H1 (cell line): ENCODE data around the gene SLC8A1.

ENCODE experiments used
- EP300 ChIP-seq, 2 experiments: IDR thresholded peaks; 1 replicate in 1 of 2; 2 replicates in 1 of 2; pipeline ENCODE4 v1.6.1; 2011 to 2012; ENCODE audit warnings: low read depth in 2 of 2, low read length in 2 of 2, mild to moderate bottlenecking in 2 of 2, borderline replicate concordance in 1 of 2, inconsistent platforms in 1 of 2, moderate library complexity in 1 of 2
- NRF1 ChIP-seq: IDR thresholded peaks from 2 replicates; pipeline ENCODE4 v1.6.1; 2011; ENCODE audit warnings: mild to moderate bottlenecking, low read depth, low read length, improper control_type of control experiment
- POLR2A ChIP-seq, 2 experiments: IDR thresholded peaks; 1 replicate in 1 of 2; 2 replicates in 1 of 2; pipeline ENCODE4 v1.6.1; 2011; ENCODE audit warnings: low read depth in 2 of 2, low read length in 2 of 2, mild to moderate bottlenecking in 2 of 2; ENCODE audit errors: control extremely low read depth in 1 of 2
- POLR2AphosphoS5 ChIP-seq: IDR thresholded peaks from 2 replicates; pipeline ENCODE4 v1.6.1; 2011; ENCODE audit warnings: low read depth, low read length
- RNF2 ChIP-seq: fragments of 200-900, 300-1000 bp; sonication (generic); IDR thresholded peaks from 2 replicates; pipeline ENCODE4 v1.7.1; 2016; ENCODE audit warnings: borderline replicate concordance, low read depth, mild to moderate bottlenecking, antibody characterized with exemption, low read length; ENCODE audit not compliant: poor library complexity, severe bottlenecking; ENCODE audit errors: missing control alignments
- RXRA ChIP-seq: IDR thresholded peaks from 2 replicates; pipeline ENCODE4 v1.6.1; 2011; ENCODE audit warnings: low read depth, mild to moderate bottlenecking, low read length, moderate library complexity; ENCODE audit not compliant: insufficient read depth

DNA sequence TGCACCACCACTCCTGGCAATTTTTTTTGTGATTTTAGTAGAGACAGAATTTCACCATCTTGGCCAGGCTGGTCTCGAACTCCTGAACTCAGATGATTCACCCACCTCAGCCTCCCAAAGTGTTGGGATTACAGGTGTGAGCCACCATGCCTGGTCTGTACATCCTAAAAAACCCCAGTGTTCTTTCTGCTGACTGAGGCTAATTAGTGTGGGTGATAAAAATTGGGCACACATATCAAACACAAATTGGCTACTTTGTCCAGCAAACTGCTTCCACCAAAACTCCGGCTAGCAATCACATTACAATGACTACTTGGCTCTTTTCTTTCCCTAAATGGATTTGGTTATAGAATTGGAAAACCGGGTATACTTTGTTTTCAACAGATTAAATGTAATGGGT lies 153.9 kb downstream of the SLC8A1 start:
- no peak for TF ChIP-seq POLR2A (IDR thresholded peaks at IDR 0.05; ENCODE audit: control extremely low read depth in 1 of 2, low read depth in 2 of 2, low read length in 2 of 2)
- no peak for TF ChIP-seq POLR2AphosphoS5
- TF ChIP-seq NRF1: no peak
- no peak for TF ChIP-seq RXRA
- TF ChIP-seq EP300 (IDR thresholded peaks at IDR 0.05; ENCODE audit: borderline replicate concordance in 1 of 2, low read depth in 2 of 2, low read length in 2 of 2): no peak
- no peak for TF ChIP-seq RNF2
